Smooth muscle cell (in vitro differentiated cells): ENCODE data around the gene SLC25A28. TPM values are rescaled to one million over a fixed set of nuclear protein-coding genes. Genes with fewer than 3 reads are reported as not detected.

Experiments used
- DNase-seq: peaks from one replicate; lab custom pipeline; 2025; ENCODE audit not compliant: unreplicated experiment; lab: John Stamatoyannopoulos, UW
- H2AFZ ChIP-seq: fragments of 200-600 bp; sonication (generic); 2 replicates; pipeline ENCODE4 v1.6.0; 2016; ENCODE audit warnings: antibody characterized with exemption, low read depth, mild to moderate bottlenecking
- H3F3A ChIP-seq: fragments of 200-600 bp; sonication (generic); 2 replicates; pipeline ENCODE4 v1.6.0; 2017; ENCODE audit warnings: antibody characterized with exemption, low read depth
- H3K27ac ChIP-seq: fragments of 200-600 bp; sonication (generic); 2 replicates; pipeline ENCODE4 v1.5.1; 2016; ENCODE audit warnings: low read depth, mild to moderate bottlenecking
- H3K27me3 ChIP-seq: fragments of 200-600 bp; sonication (generic); 2 replicates; pipeline ENCODE4 v1.6.1; 2016; ENCODE audit warnings: low read depth, mild to moderate bottlenecking
- H3K36me3 ChIP-seq: fragments of 200-600 bp; sonication (generic); 2 replicates; pipeline ENCODE4 v1.5.1; 2016; ENCODE audit warnings: low read depth
- H3K4me1 ChIP-seq: fragments of 200-600 bp; sonication (generic); 2 replicates; pipeline ENCODE4 v1.5.1; 2016; ENCODE audit warnings: low read depth
- H3K4me2 ChIP-seq: fragments of 200-600 bp; sonication (generic); 2 replicates; pipeline ENCODE4 v1.6.0; 2016; ENCODE audit warnings: mild to moderate bottlenecking
- H3K4me3 ChIP-seq: fragments of 200-600 bp; sonication (generic); 2 replicates; pipeline ENCODE4 v1.5.1; 2016; ENCODE audit warnings: mild to moderate bottlenecking
- H3K79me2 ChIP-seq: fragments of 200-600 bp; sonication (generic); 2 replicates; pipeline ENCODE4 v1.6.0; 2016; ENCODE audit warnings: low read depth, mild to moderate bottlenecking
- H3K9ac ChIP-seq: fragments of 200-600 bp; sonication (generic); 2 replicates; pipeline ENCODE4 v1.6.0; 2016; ENCODE audit warnings: low read depth
- H3K9me3 ChIP-seq: fragments of 200-600 bp; sonication (generic); replicated peaks from 2 replicates; pipeline ENCODE4 v1.5.1; 2016; ENCODE audit warnings: low read depth
- H4K20me1 ChIP-seq: fragments of 200-600 bp; sonication (generic); 2 replicates; pipeline ENCODE4 v1.6.0; 2016; ENCODE audit warnings: low read depth
- WGBS: methylation state at CpG from one replicate; pipeline ENCODE4 v1.1.7; 2016; ENCODE audit warnings: low lambda C conversion rate; 5-methylcytosine and 5-hydroxymethylcytosine counted together
- polyA plus RNA-seq: library from polyadenylated mRNA; unstranded; fragments of >200 nt; fragmentation: Nextera tagmentation; extraction: Ambion mirVana; gene quantifications from 2 replicates; pipeline ENCODE4 v1.2.1, GENCODE V29; 2016
- total RNA-seq: library from RNA; depleted of rRNA; stranded (reverse); fragments of >200 nt; gene quantifications from 2 replicates; pipeline ENCODE4 v1.2.3, GENCODE V29; 2014
- TF ChIP-seq, protein P1 (sequence below): fragments of 200-600 bp; sonication (generic); IDR thresholded peaks from 2 replicates; pipeline ENCODE4 v1.5.1; 2017; ENCODE audit warnings: borderline replicate concordance, mild to moderate bottlenecking, antibody characterized with exemption; ENCODE audit not compliant: insufficient read depth, poor library complexity, severe bottlenecking

Gene SLC25A28
- total and polyA plus RNA-seq, 2 experiments from 2014 or later: 35.0 to 43.3 TPM

DNA sequence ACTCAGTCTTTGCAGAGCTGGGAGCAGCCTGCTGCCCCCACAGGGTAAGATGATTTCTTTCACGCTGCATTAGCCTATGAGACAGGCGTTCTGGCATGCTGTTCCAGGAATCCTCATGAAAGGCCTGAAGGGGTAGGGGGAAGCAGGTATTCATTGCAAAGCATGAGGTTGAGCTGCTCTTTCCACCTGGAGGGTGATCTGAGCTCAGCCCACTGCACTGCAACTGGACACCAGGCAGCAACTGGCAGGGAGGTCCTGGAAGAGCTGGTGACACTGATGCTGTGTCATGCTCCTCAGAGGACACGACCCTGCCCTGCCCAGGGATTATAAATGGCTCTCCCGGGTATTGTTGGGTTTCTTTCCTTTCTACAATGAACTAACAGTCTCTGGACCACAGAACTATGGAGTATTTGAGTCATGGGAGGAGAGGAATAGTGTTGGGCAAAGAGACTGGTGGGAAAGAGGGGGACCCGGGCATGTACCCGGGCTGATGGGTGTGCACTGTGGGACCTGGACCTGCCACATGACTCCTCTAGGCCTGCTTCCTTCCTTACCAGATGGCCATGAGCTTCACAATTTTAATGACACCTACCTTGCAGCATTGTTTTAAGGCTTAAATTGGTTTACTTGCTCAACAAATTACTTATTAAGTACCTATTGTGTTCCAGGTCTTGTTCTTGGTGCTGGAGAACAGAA, 24.3 kb downstream of the SLC25A28 start:
- no peak for DNase-seq
- Histone ChIP-seq H4K20me1 (no peaks in the 10 kb centered on the region), H3F3A (no peaks in the 10 kb centered on the region), H2AFZ (no peak overlapping the region), H3K36me3 (no peaks in the 10 kb centered on the region), H3K9ac (no peak overlapping the region), H3K4me2 (no peak overlapping the region), H3K79me2 (no peaks in the 10 kb centered on the region), H3K27me3 (peaks cover 5% of the 10 kb centered on the region), H3K4me1 (peaks cover 4% of the 10 kb centered on the region), H3K9me3 (no peaks in the 10 kb centered on the region), H3K27ac (no peak overlapping the region), H3K4me3 (no peak overlapping the region)
- WGBS: 73% methylated on average over 6 of the region's 6 CpGs
- TF ChIP-seq, protein P1, sequence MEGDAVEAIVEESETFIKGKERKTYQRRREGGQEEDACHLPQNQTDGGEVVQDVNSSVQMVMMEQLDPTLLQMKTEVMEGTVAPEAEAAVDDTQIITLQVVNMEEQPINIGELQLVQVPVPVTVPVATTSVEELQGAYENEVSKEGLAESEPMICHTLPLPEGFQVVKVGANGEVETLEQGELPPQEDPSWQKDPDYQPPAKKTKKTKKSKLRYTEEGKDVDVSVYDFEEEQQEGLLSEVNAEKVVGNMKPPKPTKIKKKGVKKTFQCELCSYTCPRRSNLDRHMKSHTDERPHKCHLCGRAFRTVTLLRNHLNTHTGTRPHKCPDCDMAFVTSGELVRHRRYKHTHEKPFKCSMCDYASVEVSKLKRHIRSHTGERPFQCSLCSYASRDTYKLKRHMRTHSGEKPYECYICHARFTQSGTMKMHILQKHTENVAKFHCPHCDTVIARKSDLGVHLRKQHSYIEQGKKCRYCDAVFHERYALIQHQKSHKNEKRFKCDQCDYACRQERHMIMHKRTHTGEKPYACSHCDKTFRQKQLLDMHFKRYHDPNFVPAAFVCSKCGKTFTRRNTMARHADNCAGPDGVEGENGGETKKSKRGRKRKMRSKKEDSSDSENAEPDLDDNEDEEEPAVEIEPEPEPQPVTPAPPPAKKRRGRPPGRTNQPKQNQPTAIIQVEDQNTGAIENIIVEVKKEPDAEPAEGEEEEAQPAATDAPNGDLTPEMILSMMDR: no peak

DNA sequence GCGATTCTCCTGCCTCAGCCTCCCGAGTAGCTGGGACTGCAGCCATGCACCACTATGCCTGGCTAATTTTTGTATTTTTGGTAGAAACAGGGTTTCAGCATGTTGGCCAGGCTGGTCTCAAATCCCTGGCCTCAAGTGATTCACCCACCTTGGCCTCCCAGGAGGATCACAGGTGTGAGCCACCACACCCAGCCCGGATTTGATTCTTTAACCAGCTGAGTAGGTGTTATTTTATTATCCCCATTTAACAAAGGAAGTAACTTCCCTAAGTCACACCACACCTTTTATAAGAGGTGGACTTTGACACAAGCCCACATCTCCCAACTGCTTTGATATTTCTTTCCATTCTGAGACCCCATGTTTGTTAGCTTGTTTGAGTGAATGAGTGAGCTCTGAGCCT, 25.0 kb downstream of the SLC25A28 start:
- no peaks in the 10 kb centered on the region for H3K79me2 ChIP-seq
- no peak overlapping the region for H3K4me3 ChIP-seq
- no peaks in the 10 kb centered on the region for H4K20me1 ChIP-seq
- H3F3A ChIP-seq: no peaks in the 10 kb centered on the region
- H3K4me1 ChIP-seq: peaks cover 4% of the 10 kb centered on the region
- H2AFZ ChIP-seq: no peak overlapping the region
- no peaks in the 10 kb centered on the region for H3K9me3 ChIP-seq
- H3K9ac ChIP-seq: no peak overlapping the region
- WGBS: 54% methylated on average over 3 of the region's 3 CpGs
- no peaks in the 10 kb centered on the region for H3K36me3 ChIP-seq
- TF ChIP-seq, protein P1: no peak
- no peak for DNase-seq
- H3K4me2 ChIP-seq: no peak overlapping the region
- no peak overlapping the region for H3K27ac ChIP-seq
- H3K27me3 ChIP-seq: peaks cover 5% of the 10 kb centered on the region

DNA sequence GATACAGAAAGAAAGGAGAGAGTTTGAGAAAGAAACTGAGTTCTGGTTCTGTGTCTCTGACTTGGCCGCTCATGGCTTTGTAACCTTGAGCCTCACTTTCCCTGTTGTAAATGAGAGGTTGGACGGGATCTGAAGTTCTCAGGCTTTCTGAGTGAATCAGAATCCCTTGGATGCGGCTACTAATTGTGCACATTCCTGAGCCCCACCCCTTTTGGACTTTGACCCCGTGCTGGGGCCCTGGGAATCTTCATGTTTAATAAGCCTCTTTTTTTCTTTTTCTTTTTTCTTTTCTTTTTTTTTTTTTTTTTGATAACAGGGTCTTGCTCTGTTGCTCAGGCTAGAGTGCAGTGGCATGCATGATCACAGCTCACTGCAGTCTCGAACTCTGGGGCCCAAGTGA, 26.9 kb downstream of the SLC25A28 start:
- Histone ChIP-seq H3K9me3 (no peaks in the 10 kb centered on the region), H3K4me3 (no peak overlapping the region), H3K4me1 (no peaks in the 10 kb centered on the region), H2AFZ (no peak overlapping the region), H3K36me3 (no peaks in the 10 kb centered on the region), H3K79me2 (no peaks in the 10 kb centered on the region), H3K27ac (no peak overlapping the region), H3K9ac (no peak overlapping the region), H3K27me3 (peaks cover 2% of the 10 kb centered on the region), H3F3A (no peaks in the 10 kb centered on the region), H3K4me2 (no peak overlapping the region), H4K20me1 (no peaks in the 10 kb centered on the region)
- 86% methylated on average over 5 of the region's 5 CpGs for WGBS
- TF ChIP-seq, protein P1: no peak
- no peak for DNase-seq

DNA sequence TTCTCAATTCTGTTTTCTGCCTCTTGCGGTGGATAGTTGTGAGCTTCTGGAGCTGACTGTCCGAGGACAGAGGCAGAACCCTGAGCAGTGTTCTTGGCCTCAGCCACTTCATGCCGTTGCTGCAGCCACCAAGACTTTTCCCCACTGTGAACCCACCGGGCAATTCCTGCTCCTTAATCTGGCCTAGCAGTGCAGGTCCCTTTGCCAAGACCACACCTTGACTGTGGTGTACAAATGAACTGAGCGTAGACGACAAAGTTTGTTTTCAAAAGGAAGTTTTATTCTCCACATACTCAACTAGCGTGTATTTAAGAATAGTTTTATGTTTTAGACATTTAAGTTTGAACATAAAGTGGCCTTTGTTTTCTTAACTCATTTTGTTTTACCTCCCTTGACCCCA, 29.4 kb downstream of the SLC25A28 start:
- no peak for DNase-seq
- Histone ChIP-seq H3K9me3 (no peaks in the 10 kb centered on the region), H3K9ac (no peak overlapping the region), H3K36me3 (no peaks in the 10 kb centered on the region), H3K4me1 (no peaks in the 10 kb centered on the region), H3K4me2 (no peak overlapping the region), H4K20me1 (no peaks in the 10 kb centered on the region), H3K27ac (no peak overlapping the region), H2AFZ (no peak overlapping the region), H3F3A (no peaks in the 10 kb centered on the region), H3K27me3 (no peaks in the 10 kb centered on the region), H3K4me3 (no peak overlapping the region), H3K79me2 (no peaks in the 10 kb centered on the region)
- TF ChIP-seq, protein P1: no peak
- 89% methylated on average over 7 of the region's 7 CpGs for WGBS
